Mucosa of descending colon (tissue), 3 donors: ENCODE data around the gene TMTC3. TPM values are rescaled to one million over a fixed set of nuclear protein-coding genes. Genes with fewer than 3 reads are reported as not detected.
"Not testable (repeated sequence)": the region's sequence is repeated elsewhere in the genome, so short reads cannot be mapped to it uniquely, and the experiment has no call there.

Source experiments
- ATAC-seq: fragments of 200-7000 bp; cut with Tn5 transposase; one replicate; pipeline ENCODE4 v1.9.1; 2020; ENCODE audit warnings: mild to moderate bottlenecking, moderate library complexity
- DNase-seq, 3 donors: peaks; one replicate each; pipeline ENCODE4 v3.0.0-alpha.2; 2020
- H3K36me3 ChIP-seq: fragments of 200-600 bp; one replicate; pipeline ENCODE4 v1.8.0; 2021; ENCODE audit warnings: low read depth, mild to moderate bottlenecking
- H3K4me1 ChIP-seq: fragments of 200-600 bp; one replicate; pipeline ENCODE4 v1.8.0; 2021; ENCODE audit warnings: low read depth, mild to moderate bottlenecking
- H3K4me3 ChIP-seq: fragments of 200-600 bp; one replicate; pipeline ENCODE4 v1.8.0; 2021; ENCODE audit warnings: mild to moderate bottlenecking
- H3K9me3 ChIP-seq: fragments of 200-600 bp; one replicate; pipeline ENCODE4 v1.8.0; 2021; ENCODE audit warnings: mild to moderate bottlenecking
- intact Hi-C, 2 donors: fragments of 100-400 bp; cut with DNase I in 1 of 2; cut with micrococcal nuclease in 1 of 2; formaldehyde crosslinking; loops; one replicate each; pipeline versions ENCODE4 v1.11.0 to v1.11.1; 2022; cut with DNase I, micrococcal nuclease
- total RNA-seq, 3 donors: library from RNA; stranded (reverse); fragmentation: NEBNext Ultra II Directional in 2 of 3; extraction: Animal tissue kit (Norgen Biotek cat#: 25700) in 2 of 3; gene quantifications; one replicate each; pipeline versions ENCODE4 v1.2.1 to v1.2.4, GENCODE V29; 2021 to 2023
- TF ChIP-seq, protein P1 (sequence below): fragments of 200-600 bp; IDR thresholded peaks from one replicate; pipeline ENCODE4 v1.8.0; 2022; ENCODE audit warnings: antibody characterized with exemption, mild to moderate bottlenecking
- donor health status: DM: no; HTN: no; CAD: no; lungs with moderate emphysema.
- donor health status: DM: no; HTN: no; CAD: no.
- donor health status: DM: no; HTN: yes; CAD: no.

Gene TMTC3
- total RNA-seq, 3 donors from 2014 or later, result 11.3 to 21.4 (median 15.8) TPM

DNA sequence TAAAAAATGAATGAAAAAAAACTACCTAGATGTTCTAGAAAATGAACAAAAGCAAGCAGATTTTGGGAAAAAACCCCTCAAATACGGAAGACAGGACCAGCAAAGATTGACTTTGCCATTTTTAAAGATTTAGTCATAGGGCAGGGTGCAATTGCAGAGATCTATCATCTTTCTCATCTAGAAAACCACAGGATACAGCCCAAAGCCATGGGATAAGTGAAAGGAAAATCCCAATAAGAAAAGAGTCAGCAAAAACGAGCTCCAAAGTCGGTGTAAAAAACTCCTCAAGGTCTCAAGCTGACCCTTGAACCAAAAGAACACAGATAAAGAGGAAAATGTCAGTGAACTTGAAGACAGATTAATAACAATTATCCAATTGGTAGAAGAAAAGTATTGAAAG is 28.2 kb upstream of the TMTC3 start:
- H3K4me3 ChIP-seq, result no peak overlapping the region
- intact Hi-C loops, result loop anchor here in 1 of 2 donors (5.0 kb wide), 1 partner anchor 878 kb away; no protein-coding TSS in a partner anchor
- ATAC-seq, result no peak
- H3K4me1 ChIP-seq, result no peaks in the 10 kb centered on the region
- no peak for DNase-seq
- no peaks in the 10 kb centered on the region for H3K9me3 ChIP-seq
- H3K36me3 ChIP-seq, result no peaks in the 10 kb centered on the region
- TF ChIP-seq, protein P1, sequence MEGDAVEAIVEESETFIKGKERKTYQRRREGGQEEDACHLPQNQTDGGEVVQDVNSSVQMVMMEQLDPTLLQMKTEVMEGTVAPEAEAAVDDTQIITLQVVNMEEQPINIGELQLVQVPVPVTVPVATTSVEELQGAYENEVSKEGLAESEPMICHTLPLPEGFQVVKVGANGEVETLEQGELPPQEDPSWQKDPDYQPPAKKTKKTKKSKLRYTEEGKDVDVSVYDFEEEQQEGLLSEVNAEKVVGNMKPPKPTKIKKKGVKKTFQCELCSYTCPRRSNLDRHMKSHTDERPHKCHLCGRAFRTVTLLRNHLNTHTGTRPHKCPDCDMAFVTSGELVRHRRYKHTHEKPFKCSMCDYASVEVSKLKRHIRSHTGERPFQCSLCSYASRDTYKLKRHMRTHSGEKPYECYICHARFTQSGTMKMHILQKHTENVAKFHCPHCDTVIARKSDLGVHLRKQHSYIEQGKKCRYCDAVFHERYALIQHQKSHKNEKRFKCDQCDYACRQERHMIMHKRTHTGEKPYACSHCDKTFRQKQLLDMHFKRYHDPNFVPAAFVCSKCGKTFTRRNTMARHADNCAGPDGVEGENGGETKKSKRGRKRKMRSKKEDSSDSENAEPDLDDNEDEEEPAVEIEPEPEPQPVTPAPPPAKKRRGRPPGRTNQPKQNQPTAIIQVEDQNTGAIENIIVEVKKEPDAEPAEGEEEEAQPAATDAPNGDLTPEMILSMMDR, result no peak

DNA sequence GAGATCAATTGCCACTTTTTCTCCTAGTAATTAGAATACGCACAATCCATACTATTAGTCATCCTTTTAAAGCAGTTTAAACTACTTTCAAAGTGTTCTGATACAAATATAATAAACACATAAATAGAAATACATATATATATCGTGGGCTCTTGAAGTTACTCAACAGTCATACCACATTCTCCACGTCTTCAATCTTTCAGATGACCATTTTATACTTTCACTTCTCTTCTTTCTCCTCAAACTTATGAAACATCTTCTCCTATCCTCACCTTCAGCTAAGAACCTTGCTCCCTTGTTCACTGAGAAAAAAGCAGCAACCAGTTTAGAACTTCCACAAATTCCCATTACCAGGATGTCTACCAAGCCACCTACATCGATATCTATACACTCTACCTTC is 19.4 kb upstream of the TMTC3 start:
- Histone ChIP-seq H3K36me3 (no peaks in the 10 kb centered on the region), H3K9me3 (no peaks in the 10 kb centered on the region), H3K4me3 (no peak overlapping the region), H3K4me1 (no peaks in the 10 kb centered on the region)
- TF ChIP-seq, protein P1, result no peak
- intact Hi-C loops, result no loop called here
- no peak for DNase-seq
- no peak for ATAC-seq

DNA sequence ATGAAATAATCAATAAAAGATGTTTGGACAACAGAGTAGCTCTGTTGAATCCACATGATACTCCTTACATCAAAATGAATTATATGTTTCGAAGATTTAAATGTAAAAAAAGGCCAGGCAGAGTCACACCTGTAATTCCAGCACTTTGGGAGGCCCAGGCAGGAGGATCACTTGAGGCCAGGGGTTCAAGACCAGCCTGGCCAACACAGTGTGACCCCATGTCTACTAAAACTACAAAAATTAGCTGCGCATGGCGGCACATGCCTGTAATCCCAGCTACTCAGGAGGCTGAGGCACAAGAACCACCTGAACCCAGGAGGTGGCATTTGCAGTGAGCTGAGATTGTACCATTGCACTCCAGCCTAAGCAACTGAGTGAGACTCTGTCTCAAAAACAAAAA is 15.0 kb upstream of the TMTC3 start:
- intact Hi-C loops, result no loop called here
- Histone ChIP-seq H3K36me3 (no peaks in the 10 kb centered on the region), H3K4me3 (no peak overlapping the region), H3K4me1 (no peaks in the 10 kb centered on the region), H3K9me3 (no peaks in the 10 kb centered on the region)
- TF ChIP-seq, protein P1, result no peak
- DNase-seq (no peak), ATAC-seq (no peak)

DNA sequence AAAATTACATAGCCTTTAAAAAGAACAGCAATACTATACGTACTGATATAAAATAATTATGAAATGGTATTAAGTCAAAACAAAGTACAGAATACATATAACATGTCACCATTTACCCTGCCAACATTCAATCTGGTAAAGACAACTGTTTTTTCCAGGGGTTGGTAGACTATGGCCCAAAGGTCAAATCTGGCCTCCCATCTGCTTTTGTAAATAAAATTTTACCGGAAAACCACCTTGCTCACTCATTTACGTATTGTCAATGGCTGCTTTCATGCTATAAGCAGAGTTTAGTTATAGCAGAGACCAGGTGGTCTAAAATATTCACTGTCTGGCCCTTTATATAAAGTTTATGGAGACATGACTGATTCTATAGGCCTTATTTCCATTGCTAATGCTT is 14.3 kb upstream of the TMTC3 start:
- intact Hi-C loops, result no loop called here
- H3K36me3 ChIP-seq, result no peaks in the 10 kb centered on the region
- H3K4me3 ChIP-seq, result no peak overlapping the region
- DNase-seq, result no peak
- no peaks in the 10 kb centered on the region for H3K4me1 ChIP-seq
- TF ChIP-seq, protein P1, result no peak
- no peaks in the 10 kb centered on the region for H3K9me3 ChIP-seq
- no peak for ATAC-seq

DNA sequence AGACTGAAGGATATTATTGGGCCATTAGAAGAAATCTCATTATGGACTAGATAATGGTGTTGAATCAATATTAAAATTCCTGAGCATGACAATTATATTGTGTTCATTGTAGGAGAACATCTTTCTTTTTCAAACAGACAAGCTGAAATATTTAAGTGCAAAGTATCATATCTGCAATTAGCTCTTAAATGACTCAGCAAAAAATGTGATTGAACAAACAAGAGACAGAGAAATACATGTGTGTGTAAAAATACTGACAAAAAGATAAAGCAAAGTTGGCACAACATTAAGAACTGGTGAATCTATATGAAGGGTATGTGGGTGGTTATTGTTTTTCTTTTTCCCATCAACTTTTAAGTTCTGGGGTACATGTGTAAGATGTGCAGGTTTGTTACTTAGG is 9.7 kb upstream of the TMTC3 start:
- Histone ChIP-seq H3K36me3 (no peaks in the 10 kb centered on the region), H3K4me3 (no peak overlapping the region), H3K9me3 (no peaks in the 10 kb centered on the region), H3K4me1 (no peaks in the 10 kb centered on the region)
- no peak for ATAC-seq
- no peak for DNase-seq
- TF ChIP-seq, protein P1, result no peak
- intact Hi-C loops, result no loop called here

DNA sequence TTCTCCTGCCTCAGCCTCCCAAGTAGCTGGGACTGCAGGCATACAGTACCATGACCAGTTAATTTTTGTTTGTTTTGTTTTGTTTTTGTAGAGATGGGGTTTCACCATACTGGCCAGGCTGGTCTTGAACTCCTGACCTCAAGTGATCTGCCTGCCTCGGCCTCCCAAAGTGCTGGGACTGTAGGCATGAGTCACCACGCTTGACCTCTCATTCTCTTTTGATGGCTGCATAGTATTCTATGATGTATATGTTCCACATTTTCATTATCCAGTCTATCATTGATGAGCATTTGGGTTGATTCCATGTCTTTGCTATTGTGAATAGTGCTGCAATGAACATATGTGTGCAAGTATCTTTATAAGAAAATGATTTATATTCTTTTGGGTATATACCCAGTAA is 8.9 kb upstream of the TMTC3 start:
- intact Hi-C loops, ATAC-seq, H3K36me3 ChIP-seq, DNase-seq, H3K9me3 ChIP-seq, H3K4me3 ChIP-seq, H3K4me1 ChIP-seq: not testable (repeated sequence)

DNA sequence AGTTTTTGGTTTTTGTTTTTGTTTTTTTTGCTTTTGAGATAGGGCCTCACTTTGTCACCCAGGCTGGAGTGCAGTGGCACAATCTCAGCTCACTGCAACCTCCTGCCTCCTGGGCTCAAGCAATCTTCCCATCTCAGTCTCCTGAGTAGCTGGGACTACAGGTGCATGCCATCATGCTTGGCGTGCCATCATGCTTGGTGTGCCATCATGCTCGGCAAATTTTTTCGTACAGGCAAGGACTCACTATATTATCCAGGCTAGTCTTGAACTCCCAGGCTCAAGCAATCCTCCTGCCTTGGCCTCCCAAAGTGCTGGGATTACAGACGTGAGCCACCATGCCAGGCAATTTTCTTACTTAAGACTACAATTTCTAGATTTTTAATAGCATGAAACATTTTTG is 2.4 kb upstream of the TMTC3 start:
- H3K36me3 ChIP-seq, intact Hi-C loops, DNase-seq, H3K4me3 ChIP-seq, ATAC-seq, H3K9me3 ChIP-seq, H3K4me1 ChIP-seq: not testable (repeated sequence)
